ENCODE measurements around the gene RHEX. TPM values are rescaled to one million over a fixed set of nuclear protein-coding genes. Genes with fewer than 3 reads are reported as not detected.
"Not testable (repeated sequence)": the region's sequence is repeated elsewhere in the genome, so short reads cannot be mapped to it uniquely, and the experiment has no call there.

Gene RHEX
- 1 to 10 TPM; 3.3 to 5.0 (median 4.7) TPM for polyA plus RNA-seq (ENCODE audit: insufficient read length in 3 of 3)
- long read RNA-seq, donor 1: 0 reads
- long read RNA-seq, donor 2: 0 reads
- long read RNA-seq, donor 3: 0 reads
- long read RNA-seq, donor 4, partial matches to known transcripts: 0 of 1 reads
- long read RNA-seq, donor 4, other reads (novel, unspliced or antisense): 0 of 1 reads
- long read RNA-seq, donor 5: 0 reads
- long read RNA-seq, donor 6, partial matches to known transcripts: 0 of 1 reads
- long read RNA-seq, donor 6, other reads (novel, unspliced or antisense): 0 of 1 reads
- long read RNA-seq, donor 7, partial matches to known transcripts: 0 of 1 reads
- long read RNA-seq, donor 7, other reads (novel, unspliced or antisense): 0 of 1 reads
- long read RNA-seq, donor 8: 0 reads
- long read RNA-seq, donor 9: 0 reads
- long read RNA-seq, donor 10, partial matches to known transcripts: 0 of 1 reads
- long read RNA-seq, donor 10, other reads (novel, unspliced or antisense): 0 of 1 reads
- long read RNA-seq, donor 11: 0 reads
- long read RNA-seq, donor 12: 0 reads
- long read RNA-seq, donor 13, partial matches to known transcripts: 0 of 1 reads
- long read RNA-seq, donor 13, other reads (novel, unspliced or antisense): 0 of 1 reads
- long read RNA-seq, donor 14: 0 reads
- long read RNA-seq, donor 15: 0 reads
- long read RNA-seq, donor 16: 0 reads

DNA sequence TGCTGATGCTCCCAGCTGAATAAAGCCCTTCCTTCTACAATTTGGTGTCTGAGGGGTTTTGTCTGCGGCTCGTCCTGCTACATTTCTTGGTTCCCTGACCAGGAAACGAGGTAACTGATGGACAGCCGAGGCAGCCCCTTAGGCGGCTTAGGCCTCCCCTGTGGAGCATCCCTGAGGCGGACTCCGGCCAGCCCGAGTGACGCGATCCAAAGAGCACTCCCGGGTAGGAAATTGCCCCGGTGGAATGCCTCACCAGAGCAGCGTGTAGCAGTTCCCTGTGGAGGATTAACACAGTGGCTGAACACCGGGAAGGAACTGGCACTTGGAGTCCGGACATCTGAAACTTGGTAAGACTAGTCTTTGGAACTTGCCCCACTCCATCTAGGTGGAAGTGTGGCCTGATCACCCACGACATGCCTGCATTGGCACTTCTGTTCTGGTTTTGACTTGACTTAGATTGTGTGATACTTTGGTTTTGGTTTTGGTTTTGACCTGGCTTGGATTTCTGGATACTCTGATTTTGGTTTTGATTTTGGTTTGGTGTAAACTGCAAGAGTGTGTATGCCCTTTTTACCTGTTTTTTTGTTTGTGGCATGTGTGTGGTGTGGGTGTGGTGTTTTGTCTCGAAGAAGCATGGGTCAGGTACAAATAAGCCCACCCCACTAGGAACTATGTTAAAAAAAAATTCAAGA, at the start of gene RHEX:
Gene RHEX, plus strand, starts transcription at position 255 of the 692 bp plus-strand sequence. CDS start 44,656 bp downstream, outside the sequence.
- DNase-seq: not testable (repeated sequence)

GRCh38 chr1:206003854-206004800, 48.8 kb upstream of the RHEX start:
- no peak for DNase-seq

DNA sequence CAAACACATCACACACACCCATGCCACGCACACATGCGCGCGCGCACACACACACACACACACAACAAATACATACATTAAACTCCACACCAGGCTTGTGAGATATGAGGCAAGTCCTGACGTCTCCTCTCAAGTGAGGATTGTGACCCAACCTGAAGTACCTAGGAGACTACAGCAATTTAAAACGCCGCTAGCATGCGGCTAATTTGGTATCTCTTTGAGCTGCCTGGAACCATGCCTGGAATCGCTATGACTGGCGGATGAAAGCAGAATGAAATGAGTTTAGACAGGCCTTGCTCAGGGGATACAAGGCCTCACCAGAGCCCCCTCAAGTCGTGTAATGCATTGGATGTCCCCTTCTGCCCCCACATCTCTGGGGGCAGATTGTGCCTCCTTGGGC, 48.1 kb upstream of the RHEX start:
- no peak for DNase-seq

- no peak for DNase-seq
Observed at GRCh38 chr1:206005234-206005633, 47.7 kb upstream of the RHEX start.

GRCh38 chr1:206005778-206006180, 47.2 kb upstream of the RHEX start:
- no peak for DNase-seq

- DNase-seq: no peak
Observed at GRCh38 chr1:206006946-206007345, 46.0 kb upstream of the RHEX start.

GRCh38 chr1:206010060-206010459, 42.9 kb upstream of the RHEX start:
- no peak for DNase-seq

- DNase-seq: no peak
Observed at GRCh38 chr1:206011057-206011456, 41.9 kb upstream of the RHEX start.

GRCh38 chr1:206012086-206012859, 40.7 kb upstream of the RHEX start:
- no peak for DNase-seq

GRCh38 chr1:206013026-206013795, 39.8 kb upstream of the RHEX start:
- no peak for DNase-seq

GRCh38 chr1:206014601-206015000, 38.4 kb upstream of the RHEX start:
- no peak for DNase-seq

- DNase-seq: no peak
Observed at GRCh38 chr1:206015071-206015470, 37.9 kb upstream of the RHEX start.

- no peak for DNase-seq
Observed at GRCh38 chr1:206020393-206021007, 32.5 kb upstream of the RHEX start.

DNA sequence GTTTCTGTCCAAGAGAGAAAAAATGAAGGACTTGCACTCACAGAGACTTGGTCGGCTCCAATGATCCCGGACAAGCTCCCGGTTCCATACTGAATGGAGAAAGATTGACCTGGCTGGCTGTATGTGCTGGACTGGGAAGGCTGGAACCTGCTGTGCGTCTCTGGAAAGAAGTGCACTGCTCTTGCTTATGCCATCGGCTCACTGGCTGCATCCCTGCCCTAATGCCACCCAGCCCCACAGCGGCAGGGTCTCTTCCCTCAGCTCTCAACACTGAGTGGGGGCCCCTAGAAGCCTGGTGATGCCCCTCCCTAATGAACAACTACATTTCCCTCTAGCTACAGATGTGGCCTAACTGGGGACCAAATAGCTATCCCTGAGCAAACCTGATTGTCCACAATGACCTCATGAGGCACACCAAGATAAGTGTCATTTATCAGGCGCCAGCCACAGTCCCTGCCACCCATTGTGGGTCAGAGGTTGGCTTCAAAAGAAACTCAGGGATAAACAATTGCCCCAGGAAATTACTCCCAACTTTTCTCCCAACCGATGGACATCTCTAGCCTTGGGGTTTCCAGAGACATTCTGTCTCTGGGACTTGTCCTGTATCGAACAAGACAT, 31.9 kb upstream of the RHEX start:
- DNase-seq: no peak

GRCh38 chr1:206021626-206022365, 31.2 kb upstream of the RHEX start:
- DNase-seq: no peak

DNA sequence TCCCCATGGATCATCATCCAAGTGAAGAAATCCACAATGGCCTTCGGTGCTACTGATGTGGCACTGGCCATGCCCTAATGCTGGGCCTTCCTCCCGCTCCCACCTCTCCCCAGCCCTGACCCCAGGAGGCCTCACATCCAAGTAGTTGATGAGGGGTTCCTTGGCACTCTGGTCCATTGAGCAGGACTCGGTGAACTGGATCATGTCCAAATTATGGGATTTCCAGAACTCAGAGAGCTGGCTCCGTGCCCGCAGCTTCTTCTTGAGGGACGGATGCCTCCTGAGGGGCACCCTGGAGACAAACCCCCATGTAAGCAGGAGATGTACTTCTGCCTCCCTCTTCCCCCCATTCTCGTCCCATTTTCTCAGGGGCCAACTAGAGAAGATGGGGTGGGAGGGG, 30.2 kb upstream of the RHEX start:
- no peak for DNase-seq

DNA sequence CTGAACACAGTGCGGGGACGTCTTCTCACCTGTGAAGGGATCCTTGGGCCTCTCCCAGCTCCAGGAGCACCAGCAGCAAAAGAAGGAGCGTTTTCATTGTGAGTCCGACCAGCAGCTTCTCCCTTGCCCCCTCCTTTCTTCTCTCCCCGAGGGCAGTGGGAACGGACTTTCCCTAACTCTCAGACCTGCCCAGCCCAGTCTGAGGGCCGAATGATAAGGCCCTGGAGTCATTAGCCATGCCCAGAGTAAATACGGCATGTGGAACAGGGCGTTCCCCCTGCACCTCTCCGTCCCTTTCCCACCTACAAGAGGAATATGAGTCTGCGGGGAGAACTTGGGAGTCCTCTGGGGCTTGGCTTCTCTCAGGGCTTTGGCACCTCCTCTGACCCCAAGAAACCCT, 29.3 kb upstream of the RHEX start, which contains the start of gene CTSE:
Gene CTSE, minus strand, starts transcription at position 201 of the 400 bp plus-strand sequence. Its CDS starts 104 bp downstream, at position 97.
- no peak for DNase-seq

GRCh38 chr1:206025283-206025820, 27.6 kb upstream of the RHEX start:
- no peak for DNase-seq
